Effector CD8-positive, alpha-beta T cell (primary cell): Measurements from ENCODE around the gene TFF1.

Experiments
- DNase-seq: peaks from one replicate; lab custom pipeline; 2025; lab: John Stamatoyannopoulos, UW

Gene TFF1

GRCh38 chr21:42398436-42399028 is 32.2 kb upstream of the TFF1 start:
- no peak for DNase-seq

GRCh38 chr21:42397746-42398394 is 31.5 kb upstream of the TFF1 start:
- DNase-seq = no peak

- DNase-seq = no peak
Observed at GRCh38 chr21:42396799-42397745, 30.7 kb upstream of the TFF1 start.

GRCh38 chr21:42395905-42396651 is 29.7 kb upstream of the TFF1 start, which contains the start of gene TMPRSS3:
TSS of gene TMPRSS3 (minus strand) at chr21:42396052. CDS start at chr21:42395417, 635 bp downstream.
- DNase-seq = no peak

- no peak for DNase-seq
Observed at GRCh38 chr21:42395302-42395701, 29.0 kb upstream of the TFF1 start.

- no peak for DNase-seq
Observed at GRCh38 chr21:42393443-42393950, 27.2 kb upstream of the TFF1 start.

- no peak for DNase-seq
Observed at GRCh38 chr21:42392731-42393442, 26.6 kb upstream of the TFF1 start.

GRCh38 chr21:42391297-42391696 is 25.0 kb upstream of the TFF1 start:
- no peak for DNase-seq

- DNase-seq = no peak
Observed at GRCh38 chr21:42390696-42391095, 24.4 kb upstream of the TFF1 start.

- no peak for DNase-seq
Observed at GRCh38 chr21:42390193-42390592, 23.9 kb upstream of the TFF1 start.

- DNase-seq = no peak
Observed at GRCh38 chr21:42389449-42389835, 23.1 kb upstream of the TFF1 start.

- DNase-seq = no peak
Observed at GRCh38 chr21:42388740-42389448, 22.6 kb upstream of the TFF1 start.

- DNase-seq = no peak
Observed at GRCh38 chr21:42387843-42388340, 21.6 kb upstream of the TFF1 start.

GRCh38 chr21:42387164-42387563 is 20.8 kb upstream of the TFF1 start:
- no peak for DNase-seq

- DNase-seq = no peak
Observed at GRCh38 chr21:42386034-42386591, 19.8 kb upstream of the TFF1 start.

- no peak for DNase-seq
Observed at GRCh38 chr21:42385619-42386018, 19.3 kb upstream of the TFF1 start.

GRCh38 chr21:42384989-42385388 is 18.7 kb upstream of the TFF1 start:
- no peak for DNase-seq

- no peak for DNase-seq
Observed at GRCh38 chr21:42384156-42384945, 18.0 kb upstream of the TFF1 start.

- no peak for DNase-seq
Observed at GRCh38 chr21:42383331-42383730, 17.0 kb upstream of the TFF1 start.
